GM18511 (cell line): ENCODE data around the gene NGEF.

ENCODE experiments used
- ATAC-seq: cut with Tn5 transposase; IDR thresholded peaks from one replicate; pipeline ENCODE4 v1.9.1; 2021; ENCODE audit warnings: mild to moderate bottlenecking, moderate library complexity; ENCODE audit not compliant: unreplicated experiment

The NGEF gene

DNA sequence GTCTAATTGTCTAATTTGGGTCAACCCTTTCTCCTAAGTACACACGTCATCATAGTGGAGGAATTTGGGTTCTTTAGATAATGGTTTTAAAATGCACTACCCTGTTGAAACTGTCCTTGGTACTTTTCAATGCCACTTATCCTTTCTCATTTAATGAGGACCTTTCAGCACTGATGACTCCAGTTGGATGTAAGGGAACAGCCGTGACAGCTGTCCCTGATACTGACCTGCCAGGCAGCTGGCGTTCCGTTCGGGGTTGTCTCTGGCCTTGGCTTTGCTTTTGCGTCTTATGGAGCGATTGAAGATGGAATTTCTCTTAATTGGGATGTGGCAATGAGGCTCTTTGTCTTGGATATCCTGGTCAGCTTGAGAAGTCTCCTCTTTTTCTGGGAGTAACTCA, 38.7 kb downstream of the NGEF start:
- no peak for ATAC-seq

DNA sequence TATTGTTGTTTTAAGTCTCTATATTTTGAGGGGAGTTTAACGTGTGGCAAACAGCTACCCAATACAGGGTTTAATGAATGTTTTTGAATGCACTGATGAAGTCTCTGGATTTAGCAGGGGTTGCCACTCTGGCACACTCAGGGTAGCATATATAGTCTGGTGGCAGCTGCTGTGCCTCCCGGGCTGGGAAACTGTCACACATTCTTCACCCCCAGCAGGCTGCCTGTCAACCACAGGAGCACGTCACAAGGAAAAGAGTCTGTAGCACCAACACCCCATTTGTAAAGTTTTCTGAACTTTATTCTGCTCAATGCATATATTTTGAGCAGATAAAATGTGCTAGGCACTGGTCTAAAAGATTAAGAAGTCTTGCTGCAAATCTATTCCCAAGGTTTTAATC, 39.3 kb downstream of the NGEF start:
- ATAC-seq, result no peak

DNA sequence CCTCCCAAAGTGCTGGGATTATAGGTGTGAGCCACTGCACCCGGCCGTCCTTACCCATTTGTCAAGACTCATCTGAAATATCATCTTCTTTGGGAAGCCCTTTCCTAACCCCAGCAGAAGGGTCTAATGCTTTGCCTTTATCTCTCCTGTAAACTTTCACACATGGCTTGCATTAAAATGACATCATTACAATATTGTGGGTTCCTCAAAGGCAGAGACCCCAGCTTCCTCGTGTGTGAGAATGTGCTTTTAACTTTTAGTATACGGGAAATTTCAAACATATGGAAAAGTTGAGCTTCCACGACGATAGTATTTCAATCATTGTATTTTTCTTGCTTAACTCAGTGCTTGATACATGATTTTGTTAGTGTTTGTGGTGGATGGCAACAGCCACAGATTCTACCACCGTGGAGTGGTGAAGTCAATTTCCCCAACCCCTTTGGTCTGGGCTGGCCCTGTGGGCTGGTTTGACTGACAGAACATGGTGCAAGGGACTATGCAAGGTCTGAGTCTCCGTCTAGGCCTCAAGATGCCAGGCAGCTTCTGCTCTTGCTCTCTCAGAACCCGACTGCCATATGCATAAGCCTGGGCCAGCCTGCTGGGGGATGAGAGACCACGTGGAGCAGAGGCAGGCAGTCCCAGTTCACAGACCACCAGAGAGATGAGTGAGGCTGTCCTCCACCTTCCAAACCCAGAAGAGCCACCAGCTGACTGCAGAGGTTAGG, 39.9 kb downstream of the NGEF start:
- no peak for ATAC-seq

DNA sequence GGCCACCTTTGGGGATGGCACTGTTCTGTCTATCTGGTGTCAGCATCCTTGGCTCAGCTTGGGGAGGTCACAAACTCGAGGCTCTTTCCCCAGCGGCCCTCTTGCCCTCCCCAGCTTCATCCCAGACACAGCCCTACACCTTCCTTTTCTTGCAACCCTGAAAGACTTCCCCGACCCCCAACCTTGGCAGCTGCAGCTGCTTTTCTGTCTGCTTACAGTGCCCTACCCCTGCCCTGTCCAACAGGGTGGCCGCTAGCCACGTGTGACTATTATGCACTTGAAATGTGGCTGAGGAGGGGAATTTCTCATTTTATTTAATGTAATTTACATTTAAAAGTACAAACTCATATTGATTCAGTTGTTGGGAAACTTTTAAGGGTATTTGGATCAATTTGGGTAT, 41.3 kb downstream of the NGEF start:
- no peak for ATAC-seq

DNA sequence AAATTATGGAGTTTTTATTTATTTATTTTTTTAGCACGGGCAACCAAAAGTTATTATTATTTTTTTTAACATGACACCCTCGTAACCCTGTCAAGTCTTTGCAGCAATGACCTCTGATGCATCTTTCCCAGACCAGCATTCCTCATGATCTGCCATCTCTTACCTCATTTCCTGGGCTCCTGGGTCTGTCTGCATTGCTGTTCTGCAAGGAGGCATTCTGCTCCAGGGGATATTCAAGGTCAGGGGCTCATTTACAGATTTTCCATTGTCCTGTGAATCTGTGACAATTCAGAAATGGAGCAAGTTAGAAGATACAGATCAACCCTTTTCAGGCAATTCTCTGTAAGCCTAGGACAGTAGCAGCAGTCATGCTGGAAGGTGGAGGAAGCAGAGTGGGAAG, 43.0 kb downstream of the NGEF start:
- no peak for ATAC-seq

GRCh38 chr2:232967474-232967873, 45.6 kb downstream of the NGEF start:
- no peak for ATAC-seq

DNA sequence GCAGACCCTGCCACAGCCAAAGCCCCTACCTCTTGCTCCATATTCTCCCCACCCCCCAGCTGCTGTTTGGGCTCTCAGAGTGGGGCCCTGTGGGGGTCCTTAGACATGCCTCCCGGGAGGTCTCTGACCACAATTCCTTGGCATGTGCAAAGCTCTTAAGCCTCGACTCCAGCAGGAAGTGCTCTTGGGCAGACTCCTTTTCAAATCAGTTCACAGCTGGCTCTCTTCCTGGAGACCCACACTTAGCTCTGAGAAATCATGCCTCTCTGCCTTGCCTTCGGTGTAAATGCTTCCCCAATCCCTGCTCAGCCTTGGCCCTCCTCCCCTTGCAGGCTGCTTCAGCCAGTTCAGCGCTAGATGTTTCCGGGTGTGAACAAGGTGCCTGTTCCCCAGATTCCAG, 46.9 kb downstream of the NGEF start:
- ATAC-seq, result no peak

DNA sequence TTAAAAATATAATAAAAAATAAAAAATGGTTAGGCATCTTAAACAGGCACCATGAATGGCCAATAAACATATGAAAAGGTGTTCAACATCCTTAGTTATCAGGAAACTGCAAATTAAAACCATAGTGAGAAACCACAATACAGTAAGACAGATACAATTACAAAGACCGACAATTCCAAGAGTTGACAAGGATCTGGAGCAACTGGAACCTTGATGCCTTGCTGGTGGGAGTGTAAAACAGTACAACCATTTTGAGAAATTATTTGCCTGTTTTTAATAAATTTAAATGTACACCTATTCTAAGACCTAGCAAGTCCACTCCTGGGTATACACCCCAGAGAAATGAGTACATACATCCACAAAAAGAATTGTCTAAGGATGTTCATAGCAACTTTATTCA, 49.1 kb downstream of the NGEF start:
- ATAC-seq, result no peak

DNA sequence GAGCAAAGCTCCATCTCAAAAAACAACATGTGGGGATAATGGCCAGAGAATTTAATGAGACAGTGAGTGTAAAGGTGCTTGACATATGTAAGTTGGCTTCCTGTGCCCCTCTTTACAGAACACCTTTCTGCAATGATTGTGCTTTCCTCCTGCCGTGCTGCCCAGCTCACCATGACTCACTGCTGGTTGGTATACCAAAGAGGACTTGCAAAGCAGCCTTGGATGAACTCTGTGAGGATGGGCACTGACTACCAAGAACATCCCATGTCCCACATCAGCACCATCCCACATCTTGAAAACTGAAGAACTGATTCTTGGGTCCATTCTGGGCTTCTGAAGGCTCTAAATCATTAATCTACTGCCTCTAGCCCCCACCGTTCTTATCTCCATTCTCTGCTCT, 52.2 kb downstream of the NGEF start:
- no peak for ATAC-seq

- no peak for ATAC-seq
Measured at GRCh38 chr2:232959139-232959538, 53.9 kb downstream of the NGEF start.

DNA sequence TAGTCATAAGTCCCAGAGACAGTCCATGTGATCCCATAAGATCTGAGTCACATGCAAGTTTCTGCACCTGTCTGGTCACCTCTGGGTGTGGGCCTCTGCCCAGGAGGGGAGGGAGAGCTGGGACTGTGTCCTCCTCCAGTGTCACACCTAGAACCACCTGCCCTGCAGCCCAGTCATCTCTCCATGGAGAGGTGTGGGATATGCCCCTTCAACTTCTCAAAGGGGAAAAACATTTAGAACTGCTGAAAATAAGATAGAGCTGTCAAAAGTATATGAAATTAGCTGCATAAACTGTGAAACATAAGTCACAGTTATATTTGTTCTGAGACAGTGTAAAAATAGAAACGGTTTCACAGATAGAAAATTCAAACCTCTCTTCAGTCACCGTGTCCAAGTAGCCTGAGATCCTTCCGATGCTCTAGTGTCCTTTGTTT, 55.4 kb downstream of the NGEF start:
- peak; percentile 66 for ATAC-seq

DNA sequence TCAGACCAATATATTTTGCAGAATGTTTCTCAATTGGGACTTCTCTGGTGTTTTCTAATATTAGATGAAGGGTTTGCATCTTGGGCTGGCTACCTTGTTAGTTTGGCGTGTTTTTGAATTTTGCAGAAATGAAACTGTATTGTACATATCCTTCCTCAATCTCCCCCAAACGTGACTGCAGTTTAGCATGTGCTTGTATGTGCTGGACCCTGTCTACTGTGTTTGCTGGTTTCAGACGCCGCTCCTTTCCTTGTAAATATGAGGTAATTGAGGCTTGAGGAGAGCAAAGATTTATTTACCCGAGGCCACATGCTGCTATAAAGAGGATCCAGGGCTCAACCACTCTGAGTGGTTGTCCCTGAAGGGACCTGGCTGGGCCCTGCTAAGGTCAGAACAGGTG, 57.2 kb downstream of the NGEF start:
- peak; percentile 53 for ATAC-seq

DNA sequence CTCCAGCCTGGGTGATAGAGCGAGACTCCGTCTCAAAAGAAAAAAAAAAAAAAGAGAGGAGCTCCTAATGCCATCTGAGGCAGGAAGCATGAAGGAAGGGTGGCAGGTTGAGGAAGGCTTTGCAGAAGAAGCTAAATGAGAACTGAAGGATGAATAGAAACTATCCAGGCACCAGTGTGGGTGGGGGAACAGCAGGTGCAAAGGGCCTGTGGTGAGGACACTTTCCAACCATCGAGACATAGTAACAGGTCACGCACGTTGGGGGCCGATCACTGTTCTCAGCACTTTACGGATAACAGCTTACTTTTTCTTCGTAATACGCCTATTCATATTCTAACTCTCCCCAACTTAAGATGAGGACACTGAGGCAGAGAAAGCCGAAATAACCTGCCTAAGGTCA, 58.4 kb downstream of the NGEF start:
- no peak for ATAC-seq

- ATAC-seq, result no peak
Measured at GRCh38 chr2:232951891-232952290, 61.2 kb downstream of the NGEF start.

DNA sequence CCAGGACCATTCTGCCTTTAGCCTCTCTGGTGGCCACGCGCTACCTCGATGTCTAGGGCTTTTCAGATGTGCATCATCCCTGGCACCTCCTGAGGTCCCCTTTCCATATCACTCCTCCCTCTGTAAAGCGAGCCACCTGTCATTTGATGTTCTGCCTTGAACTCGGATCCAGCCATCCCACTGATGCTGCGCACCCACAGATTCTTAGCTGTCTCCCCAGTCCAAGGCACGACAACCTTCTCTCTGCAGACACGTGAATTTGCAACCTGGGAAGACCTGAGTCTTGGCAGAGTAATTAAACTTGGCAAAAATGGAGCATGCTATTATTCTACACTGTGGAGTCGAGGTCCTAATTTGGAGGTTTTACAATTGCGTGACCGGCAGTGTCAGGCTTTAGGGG, 61.9 kb downstream of the NGEF start:
- no peak for ATAC-seq

DNA sequence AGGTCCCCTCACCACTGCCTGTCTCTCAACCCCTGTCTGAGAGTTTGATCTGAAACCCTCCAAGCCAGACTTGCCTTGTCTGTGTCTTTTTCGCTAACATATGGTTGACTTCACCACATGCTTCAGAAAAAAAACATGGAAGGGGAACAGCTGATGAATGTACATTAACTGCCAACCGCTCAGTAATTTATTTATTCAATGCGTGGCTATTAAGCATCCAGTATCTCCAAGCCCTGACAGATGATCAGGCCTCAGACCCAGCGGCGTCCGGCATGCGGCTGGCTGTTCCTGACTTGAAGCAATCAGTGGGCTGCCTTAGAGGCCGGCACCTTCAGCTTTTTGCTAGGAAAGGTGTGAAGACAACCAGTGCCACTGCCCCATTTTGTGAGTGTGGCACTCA, 62.3 kb downstream of the NGEF start:
- no peak for ATAC-seq

- no peak for ATAC-seq
Measured at GRCh38 chr2:232949016-232949415, 64.0 kb downstream of the NGEF start.

GRCh38 chr2:232942831-232943230, 70.2 kb downstream of the NGEF start:
- no peak for ATAC-seq

DNA sequence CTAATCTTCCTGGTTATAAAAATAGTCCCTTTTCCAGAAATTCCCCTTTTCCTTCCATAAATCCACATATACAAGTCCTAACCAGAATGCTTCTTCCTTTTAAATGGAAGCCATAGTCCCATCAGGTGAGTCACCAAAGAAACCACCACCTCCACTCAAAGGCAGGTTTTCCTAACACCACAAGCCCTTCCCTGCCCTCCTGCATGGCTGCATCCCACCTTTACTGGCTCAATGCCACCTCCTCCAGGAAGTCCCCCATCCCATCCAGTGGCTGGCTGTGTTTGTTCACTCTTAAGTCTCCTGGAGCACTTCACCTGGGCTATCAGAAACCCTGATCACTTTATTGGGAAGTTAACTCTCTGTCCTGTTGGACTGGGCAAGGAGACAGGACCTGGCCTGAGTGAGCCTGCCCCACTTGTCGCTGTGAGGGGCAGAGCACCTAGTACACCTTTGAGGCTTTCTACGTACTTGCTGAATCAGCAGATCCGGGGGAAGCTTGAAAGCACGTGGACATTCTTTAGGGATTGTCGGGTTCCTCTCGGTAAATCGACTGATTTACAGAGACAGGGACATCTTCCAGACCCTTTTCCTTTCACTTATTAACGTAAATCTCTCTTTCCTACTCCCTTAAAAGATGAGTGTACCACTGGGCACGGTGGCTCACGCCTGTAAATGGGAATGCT, 71.0 kb downstream of the NGEF start:
- ATAC-seq, result no peak

DNA sequence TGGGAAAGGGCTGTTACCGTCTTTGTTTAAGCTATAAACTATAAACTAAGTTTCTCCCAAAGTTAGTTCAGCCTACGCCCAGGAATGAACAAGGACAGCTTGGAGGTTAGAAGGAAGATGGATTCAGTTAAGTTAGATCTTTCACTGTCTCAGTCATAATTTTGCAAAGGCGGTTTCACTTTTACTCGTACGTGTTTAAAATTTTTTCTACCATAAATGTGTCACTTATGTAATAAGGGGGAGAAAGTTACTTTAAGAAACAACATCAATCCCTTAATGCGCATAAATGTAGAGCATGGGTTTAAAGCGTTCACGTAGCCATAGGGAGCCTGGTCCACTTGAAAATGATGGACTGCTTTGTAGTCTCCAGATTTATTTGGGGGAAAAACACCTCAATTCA, 71.7 kb downstream of the NGEF start:
- no peak for ATAC-seq

- no peak for ATAC-seq
Measured at GRCh38 chr2:232940724-232941123, 72.3 kb downstream of the NGEF start.

DNA sequence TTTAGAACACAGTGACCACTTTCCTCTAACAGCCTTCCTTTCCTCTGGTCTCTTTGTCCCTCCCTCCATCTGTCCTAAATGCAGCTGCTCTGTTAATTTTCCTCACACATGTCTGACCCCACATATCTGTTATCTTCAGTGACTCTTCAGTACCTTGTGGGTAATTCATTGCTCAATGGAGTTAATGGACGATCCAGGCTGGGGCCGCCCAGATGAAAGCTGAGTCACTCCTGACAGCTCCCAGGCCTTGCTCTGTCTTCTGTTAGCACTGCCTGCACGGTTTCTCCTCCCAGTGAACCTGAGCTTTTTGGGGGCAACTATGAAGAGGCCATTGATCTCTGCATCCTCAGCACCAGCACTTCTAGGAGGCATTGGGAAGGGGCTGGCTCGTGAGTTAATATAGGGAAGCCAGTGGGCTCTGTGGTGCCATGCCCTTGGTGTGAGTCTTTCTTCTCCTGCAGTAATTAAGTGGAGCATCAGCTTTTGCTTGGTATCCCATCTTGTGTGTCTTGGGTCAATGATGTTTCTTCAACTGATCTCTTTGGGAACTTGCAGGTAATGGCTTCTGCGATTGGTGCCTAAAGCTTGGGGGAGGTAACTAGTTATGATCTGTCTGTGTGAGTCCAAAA, 75.7 kb downstream of the NGEF start:
- ATAC-seq, result no peak
